GM23338 (cell line): ENCODE results near the gene PANK4.

Source experiments
- CTCF ChIP-seq, 2 experiments: fragments of 200-600 bp in 1 of 2; sonication (generic) in 1 of 2; conservative IDR thresholded peaks; 2 replicates each; pipeline versions ENCODE4 v1.5.1 to v1.6.1; 2016 to 2017; ENCODE audit warnings: antibody characterized with exemption in 2 of 2, low read depth in 2 of 2, mild to moderate bottlenecking in 2 of 2, moderate library complexity in 1 of 2
- EZH2phosphoT487 ChIP-seq: fragments of 200-600 bp; sonication (generic); IDR thresholded peaks from one replicate; pipeline ENCODE4 v1.8.1; 2018; ENCODE audit warnings: antibody characterized with exemption; ENCODE audit not compliant: unreplicated experiment
- POLR2AphosphoS5 ChIP-seq: IDR thresholded peaks from 2 replicates; pipeline ENCODE4 v1.6.1; 2016; ENCODE audit warnings: antibody characterized with exemption, low read depth

GRCh38 chr1:2547210-2548067 lies 21.0 kb upstream of the PANK4 start:
- no peak; the same call in 1 of the 2 replicates for TF ChIP-seq POLR2AphosphoS5
- TF ChIP-seq EZH2phosphoT487 = no peak
- TF ChIP-seq CTCF (conservative IDR thresholded peaks at IDR 0.05; ENCODE audit: low read depth in 2 of 2) = no peak
